ENCODE measurements around the gene MTHFD2L.

Gene MTHFD2L

GRCh38 chr4:74174421-74174820, 16.5 kb downstream of the MTHFD2L start:
- DNase-seq (ENCODE audit: extremely low read depth, low read depth), result no peak
- TF ChIP-seq, protein P1, sequence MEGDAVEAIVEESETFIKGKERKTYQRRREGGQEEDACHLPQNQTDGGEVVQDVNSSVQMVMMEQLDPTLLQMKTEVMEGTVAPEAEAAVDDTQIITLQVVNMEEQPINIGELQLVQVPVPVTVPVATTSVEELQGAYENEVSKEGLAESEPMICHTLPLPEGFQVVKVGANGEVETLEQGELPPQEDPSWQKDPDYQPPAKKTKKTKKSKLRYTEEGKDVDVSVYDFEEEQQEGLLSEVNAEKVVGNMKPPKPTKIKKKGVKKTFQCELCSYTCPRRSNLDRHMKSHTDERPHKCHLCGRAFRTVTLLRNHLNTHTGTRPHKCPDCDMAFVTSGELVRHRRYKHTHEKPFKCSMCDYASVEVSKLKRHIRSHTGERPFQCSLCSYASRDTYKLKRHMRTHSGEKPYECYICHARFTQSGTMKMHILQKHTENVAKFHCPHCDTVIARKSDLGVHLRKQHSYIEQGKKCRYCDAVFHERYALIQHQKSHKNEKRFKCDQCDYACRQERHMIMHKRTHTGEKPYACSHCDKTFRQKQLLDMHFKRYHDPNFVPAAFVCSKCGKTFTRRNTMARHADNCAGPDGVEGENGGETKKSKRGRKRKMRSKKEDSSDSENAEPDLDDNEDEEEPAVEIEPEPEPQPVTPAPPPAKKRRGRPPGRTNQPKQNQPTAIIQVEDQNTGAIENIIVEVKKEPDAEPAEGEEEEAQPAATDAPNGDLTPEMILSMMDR (IDR thresholded peaks at IDR 0.05; ENCODE audit: low read depth, low read length), result no peak

DNA sequence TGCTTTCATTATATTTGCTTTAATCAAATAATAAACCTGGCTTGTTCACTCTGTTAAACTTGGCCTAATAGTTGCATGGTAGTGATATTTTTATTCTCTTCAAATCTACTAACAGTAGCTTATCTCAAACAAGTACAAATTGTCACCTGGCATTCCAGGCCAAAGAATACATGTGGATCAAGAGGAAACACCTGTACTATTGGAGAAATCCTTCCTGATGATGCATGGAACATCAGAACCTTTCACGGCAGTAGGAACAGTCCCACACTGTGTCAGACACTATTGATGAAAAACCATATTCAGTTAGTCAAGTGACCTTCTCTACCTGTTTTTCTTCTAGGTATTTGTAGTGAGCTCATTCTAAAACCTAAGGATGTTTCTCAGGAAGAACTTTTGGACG, 17.0 kb downstream of the MTHFD2L start:
- no peak for DNase-seq (ENCODE audit: extremely low read depth, low read depth)
- TF ChIP-seq, protein P1 (IDR thresholded peaks at IDR 0.05; ENCODE audit: low read depth, low read length), result no peak

DNA sequence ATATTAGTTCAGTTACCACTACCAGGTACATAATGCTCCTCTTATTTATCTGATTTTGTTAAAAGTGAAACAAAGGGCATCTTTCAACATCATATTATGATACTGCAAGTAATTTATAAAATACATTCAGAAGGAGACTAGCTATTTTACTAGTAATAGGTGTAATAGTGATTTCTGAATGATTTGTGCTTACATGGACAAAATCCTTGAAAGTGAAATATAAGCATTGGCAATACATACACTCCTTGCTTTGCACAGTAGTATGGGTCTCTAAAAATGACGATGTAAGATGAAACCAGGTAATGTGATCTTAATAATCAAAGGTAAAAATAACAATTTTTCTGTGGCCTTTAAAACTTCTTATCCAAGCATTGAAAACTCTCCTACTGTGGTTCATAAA, 17.5 kb downstream of the MTHFD2L start:
- TF ChIP-seq, protein P1 (IDR thresholded peaks at IDR 0.05; ENCODE audit: low read depth, low read length), result no peak
- DNase-seq (ENCODE audit: extremely low read depth, low read depth), result no peak

DNA sequence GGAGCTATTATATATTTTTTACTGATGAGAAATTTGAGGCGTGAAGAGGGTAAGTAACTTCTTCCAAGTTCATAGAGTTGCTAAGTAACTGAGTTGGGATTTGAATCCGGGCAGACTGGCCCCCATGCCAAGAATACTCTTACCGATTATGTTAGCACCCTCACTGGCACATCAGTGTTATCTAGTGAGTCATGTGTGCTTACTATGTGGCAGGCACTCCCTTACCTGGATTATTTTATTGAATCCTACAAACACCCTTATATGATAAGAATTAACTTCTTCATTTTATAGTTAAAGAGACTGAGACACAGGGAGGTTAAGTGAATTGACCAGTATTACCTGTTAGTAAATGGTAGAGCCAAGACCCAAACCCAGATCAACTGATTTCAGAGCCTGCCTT, 20.9 kb downstream of the MTHFD2L start:
- no peak for DNase-seq (ENCODE audit: extremely low read depth, low read depth)
- TF ChIP-seq, protein P1 (IDR thresholded peaks at IDR 0.05; ENCODE audit: low read depth, low read length), result no peak

DNA sequence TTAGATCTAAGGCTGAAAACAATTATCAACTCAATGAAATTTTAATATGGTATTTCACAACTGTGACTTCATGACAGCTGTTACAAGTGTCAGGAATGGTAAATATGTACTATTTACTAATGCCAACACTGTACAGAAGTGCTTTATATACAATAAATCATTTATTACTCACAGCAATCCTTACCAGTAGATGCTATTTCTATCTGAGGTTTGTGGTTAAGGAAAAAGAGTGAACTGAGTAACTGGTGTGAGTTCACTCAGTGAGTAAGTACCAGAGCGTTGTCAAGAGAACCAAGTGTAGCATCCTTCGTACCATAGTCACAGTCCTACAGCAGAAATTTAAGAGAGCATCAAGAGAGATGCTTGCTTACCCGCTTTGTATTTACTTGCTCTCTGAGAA, 23.3 kb downstream of the MTHFD2L start:
- TF ChIP-seq, protein P1 (IDR thresholded peaks at IDR 0.05; ENCODE audit: low read depth, low read length), result no peak
- no peak for DNase-seq (ENCODE audit: extremely low read depth, low read depth)

DNA sequence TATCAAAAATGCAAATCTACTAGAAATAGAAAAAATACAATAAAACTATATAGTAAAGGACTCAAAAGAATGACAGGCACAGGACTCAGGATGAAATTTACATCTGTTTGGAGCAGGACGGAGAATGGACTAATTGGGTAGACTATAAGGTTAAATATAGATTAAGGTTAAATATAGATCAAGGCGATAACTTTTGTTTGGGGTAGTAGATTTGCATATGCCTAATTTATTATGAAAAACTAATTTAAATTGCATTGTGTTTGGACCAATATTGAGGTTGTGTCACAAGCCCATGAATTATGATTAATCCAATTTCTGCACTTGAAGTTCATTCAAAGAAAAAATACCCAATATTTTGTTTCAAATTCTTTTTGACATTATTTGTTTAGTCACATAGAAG, 31.0 kb downstream of the MTHFD2L start:
- DNase-seq (ENCODE audit: extremely low read depth, low read depth), result no peak
- TF ChIP-seq, protein P1 (IDR thresholded peaks at IDR 0.05; ENCODE audit: low read depth, low read length), result no peak

DNA sequence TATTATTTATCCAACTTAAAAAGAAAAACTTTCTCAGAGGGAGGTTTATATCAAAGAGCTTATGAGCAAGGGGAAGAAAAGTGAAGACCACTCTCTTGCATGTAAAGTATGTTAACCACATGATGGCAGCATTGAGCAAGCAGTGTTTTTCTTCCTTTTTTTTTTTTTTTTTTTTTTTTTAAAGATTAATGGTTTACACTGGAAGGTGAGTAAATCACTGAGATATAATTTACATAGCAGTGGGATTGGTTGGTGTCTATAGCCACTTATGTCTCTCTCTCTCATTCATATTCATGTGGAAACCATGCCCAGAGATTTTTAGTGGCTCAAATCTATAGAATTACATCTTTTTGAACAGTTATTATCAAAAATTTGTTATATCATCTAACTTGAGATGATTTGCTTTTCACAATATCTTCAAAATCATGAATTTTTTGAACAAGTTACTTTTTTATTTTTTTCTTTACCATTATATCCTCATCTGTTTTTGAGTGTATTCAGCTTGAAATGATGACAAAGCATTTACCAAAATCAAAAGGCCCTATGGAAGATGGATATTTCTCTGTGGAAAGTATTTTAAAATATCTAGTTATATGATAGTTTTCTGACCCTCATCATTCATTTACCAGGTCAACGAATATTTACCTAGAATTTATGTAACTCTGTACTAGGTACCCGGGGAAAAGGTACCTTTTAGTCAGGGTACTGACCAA, 31.6 kb downstream of the MTHFD2L start:
- peak; percentile 29 for DNase-seq (ENCODE audit: extremely low read depth, low read depth)
- TF ChIP-seq, protein P1 (IDR thresholded peaks at IDR 0.05; ENCODE audit: low read depth, low read length), result peak; percentile 69

Measured in AG09319 (cell line).